NB4 (cell line): ENCODE measurements around the gene AAMDC.

Experiments used
- DNase-seq: peaks from one replicate; pipeline ENCODE4 v3.0.0; 2010; ENCODE audit warnings: low read depth
- H3K4me3 ChIP-seq: one replicate; pipeline ENCODE4 v1.5.1; 2011; ENCODE audit warnings: mild to moderate bottlenecking, low read depth, low read length, moderate library complexity
- CTCF ChIP-seq: IDR thresholded peaks from one replicate; pipeline ENCODE4 v1.5.1; 2012; ENCODE audit warnings: low read depth, low read length
- MAX ChIP-seq: IDR thresholded peaks from 2 replicates; pipeline ENCODE4 v1.6.1; 2011; ENCODE audit warnings: low read depth, low read length
- MYC ChIP-seq: IDR thresholded peaks from 2 replicates; pipeline ENCODE4 v1.6.1; 2011; ENCODE audit warnings: low read depth, low read length
- POLR2A ChIP-seq: IDR thresholded peaks from 2 replicates; pipeline ENCODE4 v1.6.1; 2011; ENCODE audit warnings: mild to moderate bottlenecking; ENCODE audit not compliant: insufficient read length; ENCODE audit errors: extremely low read depth

AAMDC gene

GRCh38 chr11:77813256-77813655 lies 7.7 kb upstream of the AAMDC start:
- no peak for TF ChIP-seq MYC
- no peak for TF ChIP-seq MAX
- no peak for TF ChIP-seq CTCF
- no peak for TF ChIP-seq POLR2A
- no peak overlapping the region for H3K4me3 ChIP-seq

GRCh38 chr11:77814848-77815247 lies 6.1 kb upstream of the AAMDC start:
- no peak for TF ChIP-seq CTCF
- no peak for TF ChIP-seq MAX
- TF ChIP-seq MYC, result no peak
- no peak for TF ChIP-seq POLR2A
- H3K4me3 ChIP-seq, result no peak overlapping the region
- peak; percentile 20 for DNase-seq

More at GRCh38 chr11:77813256-77813655, 7.7 kb upstream of the AAMDC start:
- DNase-seq, result no peak

GRCh38 chr11:77815459-77815858 lies 5.5 kb upstream of the AAMDC start:
- H3K4me3 ChIP-seq, result no peak overlapping the region
- DNase-seq, result no peak
- TF ChIP-seq CTCF (no peak), POLR2A (no peak), MYC (no peak), MAX (no peak)

- peak; percentile 53; the same call in 1 of the 2 replicates for TF ChIP-seq MYC
- TF ChIP-seq MAX, result peak; percentile 73
- peak; percentile 50 for TF ChIP-seq POLR2A
- no peak for TF ChIP-seq CTCF
- peak overlapping the region; percentile 90 for H3K4me3 ChIP-seq
- DNase-seq, result peak; percentile 96
Observed at GRCh38 chr11:77819411-77819920, 1.5 kb upstream of the AAMDC start.

- H3K4me3 ChIP-seq, result peak overlapping the region; percentile 90
- DNase-seq, result peak; percentile 73
- TF ChIP-seq MAX (no peak), MYC (no peak; the same call in 1 of the 2 replicates), CTCF (no peak), POLR2A (no peak)
Observed at GRCh38 chr11:77819921-77820564, 901 bp upstream of the AAMDC start.
